ENCODE measurements around the gene FMN2.

GRCh38 chr1:240304466-240304865 lies 212.8 kb downstream of the FMN2 start:
- TF ChIP-seq CTCF (IDR thresholded peaks at IDR 0.05) (no peak), POLR2A (IDR thresholded peaks at IDR 0.05) (no peak), POLR2AphosphoS5 (IDR thresholded peaks at IDR 0.05) (no peak), EP300 (IDR thresholded peaks at IDR 0.05; ENCODE audit: low read depth) (no peak)
